NCI-H345 (cell line): Measurements from ENCODE around the gene SH3GL2.

Source experiments
- DNase-seq: peaks from one replicate; lab custom pipeline; 2025; lab: John Stamatoyannopoulos, UW

Gene SH3GL2

GRCh38 chr9:17611342-17611741, 32.5 kb downstream of the SH3GL2 start:
- DNase-seq: no peak

GRCh38 chr9:17611917-17612316, 33.1 kb downstream of the SH3GL2 start:
- no peak for DNase-seq

GRCh38 chr9:17613758-17614157, 34.9 kb downstream of the SH3GL2 start:
- DNase-seq: peak; percentile 60

GRCh38 chr9:17614250-17614649, 35.4 kb downstream of the SH3GL2 start:
- no peak for DNase-seq

GRCh38 chr9:17614903-17615302, 36.0 kb downstream of the SH3GL2 start:
- peak; percentile 53 for DNase-seq

- no peak for DNase-seq
Observed at GRCh38 chr9:17622141-17622540, 43.3 kb downstream of the SH3GL2 start.

GRCh38 chr9:17622749-17623148, 43.9 kb downstream of the SH3GL2 start:
- DNase-seq: no peak

GRCh38 chr9:17623965-17624364, 45.1 kb downstream of the SH3GL2 start:
- no peak for DNase-seq

- DNase-seq: no peak
Observed at GRCh38 chr9:17624571-17624970, 45.7 kb downstream of the SH3GL2 start.

GRCh38 chr9:17625644-17626388, 47.0 kb downstream of the SH3GL2 start:
- no peak for DNase-seq

- peak; percentile 96 for DNase-seq
Observed at GRCh38 chr9:17627641-17628040, 48.8 kb downstream of the SH3GL2 start.

- DNase-seq: no peak
Observed at GRCh38 chr9:17628624-17629023, 49.8 kb downstream of the SH3GL2 start.

- no peak for DNase-seq
Observed at GRCh38 chr9:17630531-17630949, 51.7 kb downstream of the SH3GL2 start.

GRCh38 chr9:17631396-17631795, 52.5 kb downstream of the SH3GL2 start:
- DNase-seq: no peak

GRCh38 chr9:17632994-17633393, 54.1 kb downstream of the SH3GL2 start:
- DNase-seq: no peak

- no peak for DNase-seq
Observed at GRCh38 chr9:17635115-17635890, 56.4 kb downstream of the SH3GL2 start.

GRCh38 chr9:17636349-17636748, 57.5 kb downstream of the SH3GL2 start:
- DNase-seq: no peak

- DNase-seq: no peak
Observed at GRCh38 chr9:17636821-17637220, 58.0 kb downstream of the SH3GL2 start.

- no peak for DNase-seq
Observed at GRCh38 chr9:17637229-17637628, 58.4 kb downstream of the SH3GL2 start.

GRCh38 chr9:17648516-17648915, 69.7 kb downstream of the SH3GL2 start:
- no peak for DNase-seq

- no peak for DNase-seq
Observed at GRCh38 chr9:17651725-17652124, 72.9 kb downstream of the SH3GL2 start.

- DNase-seq: no peak
Observed at GRCh38 chr9:17653947-17654465, 75.1 kb downstream of the SH3GL2 start.

GRCh38 chr9:17656889-17657288, 78.0 kb downstream of the SH3GL2 start:
- peak; percentile 31 for DNase-seq
